22Rv1 (cell line): ENCODE measurements around the gene SLC25A22.

ENCODE experiments used
- H3K27ac ChIP-seq: fragments of 450-650 bp; 2 replicates; pipeline ENCODE4 v1.5.1; 2017
- CTCF ChIP-seq: fragments of 450-650 bp; IDR thresholded peaks from 2 replicates; pipeline ENCODE4 v1.5.1; 2017; ENCODE audit warnings: mild to moderate bottlenecking
- ZFX ChIP-seq: fragments of 450-650 bp; IDR thresholded peaks from 2 replicates; pipeline ENCODE4 v1.6.1; 2017; ENCODE audit warnings: antibody characterized with exemption, borderline replicate concordance

Gene SLC25A22

GRCh38 chr11:819943-820649, 22.0 kb upstream of the SLC25A22 start:
- peak overlapping the region; percentile 96 for H3K27ac ChIP-seq
- TF ChIP-seq CTCF: no peak

GRCh38 chr11:819129-819931, 21.2 kb upstream of the SLC25A22 start:
- H3K27ac ChIP-seq: peak overlapping the region; percentile 96
- no peak for TF ChIP-seq ZFX
- TF ChIP-seq CTCF: no peak

GRCh38 chr11:818396-819128, 20.5 kb upstream of the SLC25A22 start, which contains the start of gene PNPLA2:
Gene PNPLA2, plus strand, starts transcription at chr11:818914. Its CDS starts 805 bp downstream, at chr11:819719.
- H3K27ac ChIP-seq: peak within 1 kb of the TSS; percentile 96
- no peak for TF ChIP-seq CTCF
- TF ChIP-seq ZFX: no peak

- TF ChIP-seq CTCF: no peak
- no peak for TF ChIP-seq ZFX
- no peak overlapping the region for H3K27ac ChIP-seq
Measured at GRCh38 chr11:816433-816779, 18.3 kb upstream of the SLC25A22 start.

- no peak for TF ChIP-seq ZFX
- TF ChIP-seq CTCF: no peak
Measured at GRCh38 chr11:815675-816432, 17.8 kb upstream of the SLC25A22 start.

GRCh38 chr11:813456-814096, 15.5 kb upstream of the SLC25A22 start:
- peak overlapping the region; percentile 93 for H3K27ac ChIP-seq

More at GRCh38 chr11:815675-816432, 17.8 kb upstream of the SLC25A22 start:
- H3K27ac ChIP-seq: peak overlapping the region; percentile 93; the same call in 1 of the 2 replicates

More at GRCh38 chr11:813456-814096, 15.5 kb upstream of the SLC25A22 start:
- no peak for TF ChIP-seq CTCF
- TF ChIP-seq ZFX: no peak
